HT1080 (cell line): ENCODE measurements around the gene UGCG. TPM values are rescaled to one million over a fixed set of nuclear protein-coding genes. Genes with fewer than 3 reads are reported as not detected.
"Not testable (repeated sequence)": the region's sequence is repeated elsewhere in the genome, so short reads cannot be mapped to it uniquely, and the experiment has no call there.

Experiments
- DNase-seq: peaks from one replicate; pipeline ENCODE4 v3.0.0-alpha.2; 2015; ENCODE audit warnings: low read depth
- total RNA-seq: library from RNA; depleted of rRNA; stranded (reverse); fragments of >200 nt; shearing (Covaris generic); gene quantifications from 2 replicates; pipeline ENCODE4 v1.2.3, GENCODE V29; 2014

UGCG gene
- total RNA-seq, 1 experiment from 2014 or later: 117 TPM

DNA sequence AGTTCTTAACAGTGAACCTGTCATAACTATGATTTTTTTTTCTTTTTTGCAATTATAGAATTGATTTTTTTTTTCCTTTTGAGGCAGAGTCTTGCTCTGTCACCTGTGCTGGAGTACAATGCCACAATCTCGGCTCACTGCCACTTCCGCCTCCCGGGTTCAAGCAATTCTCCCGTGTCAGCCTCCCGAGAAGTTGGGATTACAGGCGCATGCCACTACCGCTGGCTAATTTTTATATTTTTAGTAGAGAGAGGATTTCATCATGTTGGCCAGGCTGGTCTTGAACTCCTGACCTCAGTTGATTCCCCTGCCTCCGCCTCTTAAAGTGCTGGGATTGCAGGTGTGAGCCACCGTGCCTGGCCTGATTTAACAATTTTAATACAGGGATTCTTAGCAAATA is 21.4 kb downstream of the UGCG start:
- DNase-seq: no peak

GRCh38 chr9:111919875-111920274 is 23.3 kb downstream of the UGCG start:
- DNase-seq: no peak

- no peak for DNase-seq
Observed at GRCh38 chr9:111920531-111920930, 23.9 kb downstream of the UGCG start.

GRCh38 chr9:111922324-111923013 is 25.9 kb downstream of the UGCG start:
- DNase-seq: no peak

DNA sequence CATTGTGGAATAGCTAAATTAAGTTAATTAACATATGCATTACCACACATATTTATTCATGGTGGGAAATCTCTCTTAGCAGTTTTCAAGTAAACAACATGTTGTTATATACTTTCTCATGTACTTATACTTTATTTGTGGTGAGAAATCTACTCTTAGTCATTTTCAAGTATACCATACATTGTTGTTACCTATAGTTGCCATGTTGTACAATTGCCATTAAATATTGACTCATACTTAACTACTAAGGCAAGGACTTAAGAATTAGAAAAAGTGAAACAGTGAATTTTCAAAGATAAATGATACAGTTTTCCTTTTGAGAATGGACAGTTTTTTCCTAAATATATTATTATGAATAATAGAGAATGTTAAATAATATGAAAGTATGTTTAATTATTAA is 27.7 kb downstream of the UGCG start:
- DNase-seq: no peak

DNA sequence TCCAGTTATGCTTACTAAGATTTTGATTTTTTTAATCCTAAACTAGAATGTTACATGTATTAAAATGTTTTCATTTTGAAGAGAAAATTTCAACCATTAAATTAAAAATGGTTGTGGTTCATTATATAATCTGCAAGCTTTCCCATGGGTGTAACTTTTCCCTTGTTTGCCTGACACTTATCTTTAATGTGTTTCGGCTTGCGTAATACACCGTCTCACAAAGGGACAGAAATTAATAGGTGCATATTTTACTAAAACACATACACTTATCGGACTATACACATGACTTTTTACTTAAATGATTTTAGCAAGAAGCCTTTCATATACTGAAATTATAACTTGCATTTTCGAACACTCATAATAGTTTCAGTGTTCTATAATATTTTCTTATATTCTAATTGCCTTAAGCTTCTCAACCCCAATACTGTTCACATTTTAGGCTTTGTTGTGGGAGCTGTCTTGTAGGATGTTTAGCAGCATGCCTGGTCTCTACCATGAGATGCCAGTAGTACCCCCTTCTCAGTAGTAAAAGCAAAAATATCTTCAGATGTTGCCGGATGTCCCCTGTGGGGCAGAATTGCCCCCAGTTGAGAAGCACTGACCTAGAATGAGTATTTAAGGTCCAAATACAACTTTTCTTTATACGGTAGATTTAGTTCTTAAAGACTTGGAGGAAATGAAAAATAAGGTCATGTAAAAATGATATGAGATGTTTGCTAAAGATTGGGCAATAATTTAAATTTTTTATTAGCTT is 28.6 kb downstream of the UGCG start:
- no peak for DNase-seq

- no peak for DNase-seq
Observed at GRCh38 chr9:111925784-111926183, 29.2 kb downstream of the UGCG start.

- peak; percentile 88 for DNase-seq
Observed at GRCh38 chr9:111926421-111926875, 29.8 kb downstream of the UGCG start.

DNA sequence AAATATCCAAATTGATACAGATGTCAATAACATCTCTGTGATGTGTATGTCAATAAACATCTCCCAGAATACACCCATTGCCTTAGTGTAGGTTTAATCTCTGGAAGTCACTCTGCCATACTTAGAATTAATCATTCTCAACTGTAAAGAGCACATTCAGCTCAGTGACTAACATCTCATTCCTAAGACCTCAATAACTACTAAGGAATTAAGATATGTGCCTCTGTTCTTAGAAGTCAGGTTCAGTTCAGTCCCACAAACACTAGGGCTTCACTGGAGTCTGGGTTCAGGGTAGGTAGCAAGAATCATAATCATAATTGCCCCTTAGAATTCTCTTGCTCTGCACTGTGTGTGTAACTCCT is 31.7 kb downstream of the UGCG start:
- no peak for DNase-seq

DNA sequence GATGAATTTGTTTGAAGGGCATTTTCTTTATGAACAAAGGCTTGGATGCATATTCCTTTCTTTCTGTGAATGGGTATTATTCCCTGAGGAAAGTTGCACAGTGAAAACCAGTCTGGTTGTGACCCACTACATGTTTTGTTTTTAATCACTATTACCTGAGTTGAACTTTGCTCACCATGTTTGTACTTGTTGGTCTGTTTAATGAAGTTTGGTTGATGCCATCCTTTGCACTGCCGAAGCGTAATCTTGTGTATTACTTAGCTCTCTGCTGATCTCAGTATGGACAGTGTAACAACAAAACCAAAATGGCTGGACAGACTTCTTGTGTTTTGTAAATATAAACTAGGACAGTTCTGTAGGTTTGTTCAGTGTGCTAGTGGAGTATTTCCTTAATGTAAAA is 38.1 kb downstream of the UGCG start:
- no peak for DNase-seq

GRCh38 chr9:111936391-111936790 is 39.8 kb downstream of the UGCG start:
- no peak for DNase-seq

DNA sequence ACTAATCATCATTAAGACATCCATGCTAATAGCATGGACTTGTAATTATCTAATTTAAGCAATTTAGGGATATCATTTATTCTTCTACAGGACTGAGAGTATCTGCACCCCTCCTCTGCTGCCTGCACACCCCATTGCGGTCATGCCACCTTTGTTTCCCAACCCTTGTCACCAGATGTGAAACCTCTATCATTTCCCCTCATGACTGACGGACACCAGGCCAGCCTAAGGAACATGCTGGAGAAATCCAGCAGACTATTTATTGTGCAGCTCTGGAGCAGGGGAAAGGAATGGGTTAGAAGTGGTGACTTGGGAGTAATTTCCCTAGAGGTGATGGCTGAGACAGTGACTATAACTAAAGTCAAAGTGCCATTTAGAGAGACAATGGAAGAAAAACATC is 40.7 kb downstream of the UGCG start:
- DNase-seq: no peak

DNA sequence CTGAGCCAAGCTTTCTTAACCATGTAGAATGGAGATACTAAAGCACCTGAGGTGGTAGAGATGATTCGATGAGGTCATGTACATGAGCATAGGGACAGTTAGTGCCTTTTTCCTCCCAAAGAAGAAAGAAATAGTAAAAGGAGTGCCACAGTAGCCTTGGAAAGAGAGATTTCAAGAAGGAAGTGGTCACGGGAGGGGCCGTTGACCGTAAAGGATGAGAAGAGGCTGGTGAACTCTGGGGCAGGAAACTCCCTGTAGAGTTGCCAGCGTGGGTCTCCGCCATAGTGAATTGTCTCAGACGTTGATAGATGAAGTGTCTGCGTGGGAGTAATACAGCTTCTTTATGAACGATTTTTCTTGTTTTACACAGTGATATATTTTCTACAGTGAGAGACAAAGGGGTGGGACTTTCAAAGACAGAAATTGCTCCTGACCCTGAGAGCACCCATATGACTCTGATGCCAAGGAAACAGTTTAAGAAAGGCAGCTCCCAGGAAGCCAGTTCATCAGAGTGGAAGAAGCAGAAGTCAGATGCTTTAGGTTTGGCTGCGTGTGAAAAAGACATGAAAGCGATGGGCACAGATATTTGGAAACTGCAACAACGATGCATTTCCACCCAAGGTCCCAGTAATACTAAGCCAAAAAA is 41.3 kb downstream of the UGCG start:
- DNase-seq: peak; percentile 49

- no peak for DNase-seq
Observed at GRCh38 chr9:111938427-111938800, 41.8 kb downstream of the UGCG start.

GRCh38 chr9:111939322-111939721 is 42.7 kb downstream of the UGCG start:
- DNase-seq: no peak

- DNase-seq: peak; percentile 53
Observed at GRCh38 chr9:111940697-111941096, 44.1 kb downstream of the UGCG start.

GRCh38 chr9:111943200-111943599 is 46.6 kb downstream of the UGCG start:
- DNase-seq: no peak

DNA sequence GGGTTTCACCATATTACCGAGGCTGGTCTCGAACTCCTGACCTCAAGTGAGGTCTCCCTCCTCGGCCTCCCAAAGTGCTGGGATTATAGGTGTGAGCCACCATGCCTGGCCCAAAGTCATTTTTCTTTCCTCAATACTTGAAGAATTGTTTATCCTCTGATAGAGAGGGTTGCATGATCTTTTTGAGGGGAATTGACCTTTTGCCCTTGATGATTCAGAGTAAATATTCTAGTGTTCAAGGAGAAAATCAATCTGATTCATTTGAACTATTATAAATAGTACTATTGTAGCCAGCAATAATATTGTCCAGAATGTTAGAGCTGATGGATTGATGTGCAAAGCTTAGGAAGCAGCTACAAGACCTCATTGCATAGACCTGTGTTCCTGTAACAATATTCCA is 47.1 kb downstream of the UGCG start:
- DNase-seq: no peak

DNA sequence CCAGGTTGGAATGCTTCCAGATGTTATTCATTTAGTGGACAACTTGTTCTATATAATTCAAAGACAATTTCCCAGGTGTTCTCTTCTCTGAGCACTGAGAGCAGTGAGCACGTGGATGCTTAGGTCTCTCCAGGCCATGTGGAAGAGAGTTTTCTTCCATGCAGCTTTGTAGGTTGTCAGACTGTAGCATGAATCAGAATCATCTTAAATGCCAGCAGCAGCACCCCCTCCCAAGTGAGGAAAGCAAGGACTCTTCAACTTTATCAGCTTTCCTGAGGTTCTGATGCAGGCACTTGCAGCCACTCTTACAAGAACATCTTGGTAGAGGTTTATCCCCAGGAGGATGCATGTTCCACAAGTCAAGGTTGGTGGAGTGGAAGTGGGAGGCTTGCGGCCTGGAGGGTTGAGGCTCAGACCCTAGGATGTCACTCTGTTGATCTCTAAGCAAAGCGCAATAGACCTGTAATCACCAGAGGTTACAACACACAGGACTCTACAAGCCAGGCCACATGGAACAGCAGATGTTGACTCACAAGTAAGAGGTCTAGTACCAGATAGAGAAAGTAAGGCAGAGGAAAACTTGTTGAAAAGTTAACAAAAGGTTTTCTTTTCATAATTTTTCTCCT is 47.7 kb downstream of the UGCG start:
- no peak for DNase-seq

GRCh38 chr9:111945216-111945615 is 48.6 kb downstream of the UGCG start:
- no peak for DNase-seq

GRCh38 chr9:111948109-111948508 is 51.5 kb downstream of the UGCG start:
- not testable (repeated sequence) for DNase-seq

DNA sequence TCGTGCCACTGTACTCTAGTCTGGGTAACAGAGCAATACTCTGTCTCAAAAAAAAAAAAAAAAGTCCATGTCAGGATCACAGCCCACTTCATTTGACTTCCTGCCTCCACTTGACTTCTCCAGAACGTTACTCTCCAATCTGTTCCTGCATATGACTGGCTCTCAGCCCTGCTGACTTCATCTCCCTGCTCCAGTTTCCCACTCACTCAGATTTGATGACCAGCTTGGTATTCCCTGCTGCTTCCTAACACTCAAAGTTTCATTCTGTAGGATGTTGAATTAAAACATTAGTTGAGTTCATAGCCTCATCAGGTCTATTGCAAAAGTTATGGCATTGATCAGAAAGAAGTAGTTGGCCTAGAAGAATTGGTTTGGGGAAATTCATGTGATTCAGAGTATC is 52.3 kb downstream of the UGCG start:
- DNase-seq: no peak
